ENCODE results near the gene SLC22A14.

SLC22A14 gene

DNA sequence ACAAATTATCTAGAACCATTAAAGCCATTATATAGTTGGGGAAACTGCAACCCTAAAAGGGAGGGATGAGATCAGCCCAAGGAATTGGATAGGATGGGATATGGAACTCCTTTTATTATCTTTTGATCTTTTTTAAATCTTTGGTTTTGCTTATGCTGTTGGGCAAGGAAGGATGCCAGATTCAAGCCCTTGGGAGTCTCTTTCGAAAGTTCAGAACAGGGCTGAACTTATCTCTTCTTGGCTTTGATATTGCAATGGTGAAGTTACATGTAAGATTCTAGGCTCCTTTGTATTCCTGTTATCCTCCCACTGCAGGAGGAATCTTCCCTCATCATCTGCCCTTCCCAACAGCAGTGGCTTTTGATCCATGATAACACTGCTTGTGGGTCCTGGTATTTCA lies 26.5 kb upstream of the SLC22A14 start:
- H3K9ac ChIP-seq (ENCODE audit: low read length) = no peak overlapping the region
- H3K4me1 ChIP-seq (ENCODE audit: control insufficient read depth, insufficient read depth, low read length) = peaks cover 5% of the 10 kb centered on the region
- no peak overlapping the region for H3K4me3 ChIP-seq (ENCODE audit: low read length)
- no peaks in the 10 kb centered on the region for H3K36me3 ChIP-seq (ENCODE audit: control insufficient read depth, insufficient read depth, low read length)
- H3K27me3 ChIP-seq (ENCODE audit: control insufficient read depth, insufficient read depth, low read length) = no peaks in the 10 kb centered on the region
- H3K9me3 ChIP-seq (ENCODE audit: control insufficient read depth, low read length) = no peaks in the 10 kb centered on the region

- H3K27me3 ChIP-seq (ENCODE audit: control insufficient read depth, insufficient read depth, low read length) = no peaks in the 10 kb centered on the region
- H3K9me3 ChIP-seq (ENCODE audit: control insufficient read depth, low read length) = no peaks in the 10 kb centered on the region
- no peaks in the 10 kb centered on the region for H3K36me3 ChIP-seq (ENCODE audit: control insufficient read depth, insufficient read depth, low read length)
- no peak overlapping the region for H3K9ac ChIP-seq (ENCODE audit: low read length)
- H3K4me3 ChIP-seq (ENCODE audit: low read length) = no peak overlapping the region
- H3K4me1 ChIP-seq (ENCODE audit: control insufficient read depth, insufficient read depth, low read length) = peaks cover 5% of the 10 kb centered on the region
These were observed 24.5 kb upstream of the SLC22A14 start for GRCh38 chr3:38257583-38257982.

GRCh38 chr3:38260474-38260873 lies 21.6 kb upstream of the SLC22A14 start:
- H3K36me3 ChIP-seq (ENCODE audit: control insufficient read depth, insufficient read depth, low read length) = no peaks in the 10 kb centered on the region
- H3K9me3 ChIP-seq (ENCODE audit: control insufficient read depth, low read length) = no peaks in the 10 kb centered on the region
- H3K4me3 ChIP-seq (ENCODE audit: low read length) = no peak overlapping the region
- H3K27me3 ChIP-seq (ENCODE audit: control insufficient read depth, insufficient read depth, low read length) = no peaks in the 10 kb centered on the region
- H3K4me1 ChIP-seq (ENCODE audit: control insufficient read depth, insufficient read depth, low read length) = peaks cover 5% of the 10 kb centered on the region
- no peak overlapping the region for H3K9ac ChIP-seq (ENCODE audit: low read length)

GRCh38 chr3:38264353-38264771 lies 17.7 kb upstream of the SLC22A14 start:
- Histone ChIP-seq H3K9ac (ENCODE audit: low read length) (no peak overlapping the region), H3K9me3 (ENCODE audit: control insufficient read depth, low read length) (no peaks in the 10 kb centered on the region), H3K4me1 (ENCODE audit: control insufficient read depth, insufficient read depth, low read length) (no peaks in the 10 kb centered on the region), H3K36me3 (ENCODE audit: control insufficient read depth, insufficient read depth, low read length) (no peaks in the 10 kb centered on the region), H3K27me3 (ENCODE audit: control insufficient read depth, insufficient read depth, low read length) (no peaks in the 10 kb centered on the region), H3K4me3 (ENCODE audit: low read length) (no peak overlapping the region)

- no peaks in the 10 kb centered on the region for H3K36me3 ChIP-seq (ENCODE audit: control insufficient read depth, insufficient read depth, low read length)
- H3K4me3 ChIP-seq (ENCODE audit: low read length) = no peak overlapping the region
- H3K27me3 ChIP-seq (ENCODE audit: control insufficient read depth, insufficient read depth, low read length) = no peaks in the 10 kb centered on the region
- H3K9ac ChIP-seq (ENCODE audit: low read length) = no peak overlapping the region
- no peaks in the 10 kb centered on the region for H3K4me1 ChIP-seq (ENCODE audit: control insufficient read depth, insufficient read depth, low read length)
- H3K9me3 ChIP-seq (ENCODE audit: control insufficient read depth, low read length) = no peaks in the 10 kb centered on the region
These were observed 17.3 kb upstream of the SLC22A14 start for GRCh38 chr3:38264779-38265178.

DNA sequence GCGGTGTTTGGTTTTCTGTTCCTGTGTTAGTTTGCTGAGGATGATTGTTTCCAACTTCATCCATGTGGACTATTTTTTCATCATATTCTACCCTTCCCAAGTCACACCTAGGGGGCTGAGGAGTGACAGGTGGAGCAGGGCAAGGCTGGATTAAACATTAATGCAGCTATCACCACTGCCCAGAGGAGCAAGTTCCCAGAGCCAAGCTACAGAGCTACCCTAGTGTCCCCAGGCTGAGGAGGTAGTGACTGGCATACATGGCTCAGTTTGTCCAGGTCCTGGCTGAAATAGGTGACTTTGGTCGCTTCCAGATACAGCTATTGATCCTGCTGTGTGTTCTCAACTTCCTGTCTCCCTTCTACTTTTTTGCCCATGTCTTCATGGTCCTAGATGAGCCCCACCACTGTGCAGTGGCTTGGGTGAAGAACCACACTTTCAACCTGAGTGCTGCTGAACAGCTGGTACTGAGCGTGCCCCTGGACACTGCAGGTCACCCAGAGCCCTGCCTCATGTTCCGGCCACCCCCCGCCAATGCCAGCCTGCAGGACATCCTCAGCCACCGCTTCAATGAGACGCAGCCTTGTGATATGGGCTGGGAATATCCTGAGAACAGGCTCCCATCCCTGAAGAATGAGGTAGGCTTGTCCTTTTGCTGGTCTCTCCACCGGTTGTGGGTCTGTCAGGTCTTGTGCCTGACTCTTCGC lies 16.3 kb upstream of the SLC22A14 start, which contains the start of gene SLC22A13:
TSS of gene SLC22A13 (plus strand) at position 209 of the 704 bp plus-strand sequence. CDS start at position 258, 49 bp downstream.
- H3K9ac ChIP-seq (ENCODE audit: low read length) = no peak within 1 kb of the TSS
- no peak within 1 kb of the TSS for H3K4me3 ChIP-seq (ENCODE audit: low read length)
- H3K9me3 ChIP-seq (ENCODE audit: control insufficient read depth, low read length) = no peaks in the 10 kb centered on the region
- H3K4me1 ChIP-seq (ENCODE audit: control insufficient read depth, insufficient read depth, low read length) = no peaks in the 10 kb centered on the region
- H3K27me3 ChIP-seq (ENCODE audit: control insufficient read depth, insufficient read depth, low read length) = no peaks in the 10 kb centered on the region
- no peaks in the 10 kb centered on the region for H3K36me3 ChIP-seq (ENCODE audit: control insufficient read depth, insufficient read depth, low read length)

DNA sequence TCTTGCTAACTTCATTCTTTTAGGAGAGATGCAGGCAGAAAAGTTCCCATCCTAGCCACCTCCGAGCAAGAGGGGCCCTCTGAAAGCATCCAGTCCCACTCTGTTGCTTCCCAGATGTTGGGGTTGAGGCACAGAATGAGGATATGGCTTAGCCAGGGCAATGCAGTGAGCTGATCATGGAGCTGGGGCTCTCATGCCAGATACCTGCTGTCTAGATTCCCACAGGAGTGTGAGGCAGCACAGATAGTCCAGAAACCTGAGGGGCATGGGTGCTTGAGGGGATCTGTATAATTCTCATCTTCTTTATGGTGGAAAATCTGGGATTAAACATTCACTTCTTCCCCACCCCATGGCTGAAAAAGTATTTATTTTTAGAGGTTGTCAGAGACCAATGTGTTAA lies 15.3 kb upstream of the SLC22A14 start:
- Histone ChIP-seq H3K9ac (ENCODE audit: low read length) (no peak overlapping the region), H3K4me3 (ENCODE audit: low read length) (no peak overlapping the region), H3K9me3 (ENCODE audit: control insufficient read depth, low read length) (no peaks in the 10 kb centered on the region), H3K4me1 (ENCODE audit: control insufficient read depth, insufficient read depth, low read length) (no peaks in the 10 kb centered on the region), H3K27me3 (ENCODE audit: control insufficient read depth, insufficient read depth, low read length) (no peaks in the 10 kb centered on the region), H3K36me3 (ENCODE audit: control insufficient read depth, insufficient read depth, low read length) (no peaks in the 10 kb centered on the region)

GRCh38 chr3:38267662-38268061 lies 14.4 kb upstream of the SLC22A14 start:
- Histone ChIP-seq H3K4me3 (ENCODE audit: low read length) (no peak overlapping the region), H3K9ac (ENCODE audit: low read length) (no peak overlapping the region), H3K9me3 (ENCODE audit: control insufficient read depth, low read length) (no peaks in the 10 kb centered on the region), H3K4me1 (ENCODE audit: control insufficient read depth, insufficient read depth, low read length) (no peaks in the 10 kb centered on the region), H3K36me3 (ENCODE audit: control insufficient read depth, insufficient read depth, low read length) (no peaks in the 10 kb centered on the region), H3K27me3 (ENCODE audit: control insufficient read depth, insufficient read depth, low read length) (no peaks in the 10 kb centered on the region)

DNA sequence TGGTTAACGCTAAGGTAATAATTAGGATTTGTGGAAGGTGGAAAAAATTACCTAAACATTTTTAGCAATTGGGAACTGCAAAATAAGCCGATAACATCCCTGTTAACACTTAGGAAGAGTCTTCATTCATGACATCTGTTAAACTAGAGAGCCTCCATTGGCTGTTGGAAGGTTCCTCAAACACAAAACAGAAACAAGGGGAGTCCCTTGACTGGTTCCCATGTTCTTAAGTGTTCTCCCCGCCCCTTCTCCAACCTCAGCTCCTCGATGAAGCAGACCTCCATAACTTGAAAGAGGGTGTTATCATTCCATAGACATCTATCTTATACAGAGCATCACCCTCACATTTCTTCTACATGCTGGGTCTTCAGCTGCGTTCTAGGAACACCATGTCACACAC lies 14.0 kb upstream of the SLC22A14 start:
- H3K4me3 ChIP-seq (ENCODE audit: low read length) = no peak overlapping the region
- H3K27me3 ChIP-seq (ENCODE audit: control insufficient read depth, insufficient read depth, low read length) = no peaks in the 10 kb centered on the region
- H3K36me3 ChIP-seq (ENCODE audit: control insufficient read depth, insufficient read depth, low read length) = no peaks in the 10 kb centered on the region
- H3K4me1 ChIP-seq (ENCODE audit: control insufficient read depth, insufficient read depth, low read length) = no peaks in the 10 kb centered on the region
- no peak overlapping the region for H3K9ac ChIP-seq (ENCODE audit: low read length)
- H3K9me3 ChIP-seq (ENCODE audit: control insufficient read depth, low read length) = no peaks in the 10 kb centered on the region

DNA sequence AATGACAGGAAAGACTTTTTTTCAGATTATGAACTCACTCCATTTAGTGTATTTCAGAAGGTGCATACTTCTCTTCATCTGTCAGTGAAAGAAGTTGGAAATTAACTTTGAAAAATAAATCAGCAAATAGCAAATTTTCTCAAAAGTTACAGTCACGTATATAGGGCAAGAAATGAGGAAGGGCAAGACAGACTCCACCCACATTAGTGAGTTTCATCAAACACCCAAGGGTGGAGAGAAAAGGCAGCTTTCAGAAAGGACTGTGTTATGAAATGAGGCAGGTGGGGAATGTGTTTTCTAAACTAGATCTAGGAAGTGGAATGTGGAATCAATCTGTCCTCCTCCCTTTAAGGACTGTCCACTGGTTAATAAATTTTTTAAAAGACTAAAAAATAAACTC lies 13.6 kb upstream of the SLC22A14 start:
- no peaks in the 10 kb centered on the region for H3K9me3 ChIP-seq (ENCODE audit: control insufficient read depth, low read length)
- no peaks in the 10 kb centered on the region for H3K36me3 ChIP-seq (ENCODE audit: control insufficient read depth, insufficient read depth, low read length)
- H3K4me1 ChIP-seq (ENCODE audit: control insufficient read depth, insufficient read depth, low read length) = no peaks in the 10 kb centered on the region
- no peak overlapping the region for H3K9ac ChIP-seq (ENCODE audit: low read length)
- no peaks in the 10 kb centered on the region for H3K27me3 ChIP-seq (ENCODE audit: control insufficient read depth, insufficient read depth, low read length)
- no peak overlapping the region for H3K4me3 ChIP-seq (ENCODE audit: low read length)

- H3K4me3 ChIP-seq (ENCODE audit: low read length) = no peak overlapping the region
- no peaks in the 10 kb centered on the region for H3K9me3 ChIP-seq (ENCODE audit: control insufficient read depth, low read length)
- no peaks in the 10 kb centered on the region for H3K4me1 ChIP-seq (ENCODE audit: control insufficient read depth, insufficient read depth, low read length)
- H3K27me3 ChIP-seq (ENCODE audit: control insufficient read depth, insufficient read depth, low read length) = no peaks in the 10 kb centered on the region
- no peak overlapping the region for H3K9ac ChIP-seq (ENCODE audit: low read length)
- H3K36me3 ChIP-seq (ENCODE audit: control insufficient read depth, insufficient read depth, low read length) = no peaks in the 10 kb centered on the region
These were observed 11.5 kb upstream of the SLC22A14 start for GRCh38 chr3:38270606-38271005.

DNA sequence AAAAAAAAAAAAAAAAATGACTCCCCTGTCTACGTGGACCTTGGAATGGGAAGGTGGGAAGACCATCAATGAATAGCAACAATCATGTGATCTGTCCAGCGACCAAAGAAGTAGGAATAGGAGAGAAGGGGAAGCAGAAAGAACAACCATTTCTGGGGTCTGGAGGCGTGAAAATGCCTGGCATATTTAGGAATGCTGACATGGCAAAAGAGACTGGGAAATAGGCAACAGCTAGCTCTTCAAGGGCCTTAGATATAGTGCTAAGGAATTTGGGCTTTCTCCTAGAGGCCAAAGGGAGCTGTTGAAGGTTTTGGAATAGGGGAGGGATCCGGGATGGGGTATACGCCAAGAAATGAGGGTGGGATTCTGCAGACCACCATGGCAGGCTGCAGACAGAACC lies 10.5 kb upstream of the SLC22A14 start:
- Histone ChIP-seq H3K27me3 (ENCODE audit: control insufficient read depth, insufficient read depth, low read length) (no peaks in the 10 kb centered on the region), H3K9me3 (ENCODE audit: control insufficient read depth, low read length) (no peaks in the 10 kb centered on the region), H3K4me1 (ENCODE audit: control insufficient read depth, insufficient read depth, low read length) (no peaks in the 10 kb centered on the region), H3K4me3 (ENCODE audit: low read length) (no peak overlapping the region), H3K36me3 (ENCODE audit: control insufficient read depth, insufficient read depth, low read length) (no peaks in the 10 kb centered on the region), H3K9ac (ENCODE audit: low read length) (no peak overlapping the region)
